Measurements from ENCODE around the gene IRF9.

- TF ChIP-seq POLR2A (IDR thresholded peaks at IDR 0.05), result peak; percentile 49 to 92 (median 89)
- TF ChIP-seq CTCF (IDR thresholded peaks at IDR 0.05), result no peak
These were observed 47.1 kb upstream of the IRF9 start for GRCh38 chr14:24113801-24114531.
